Glutamatergic neuron (in vitro differentiated cells): ENCODE measurements around the gene DAND5. TPM values are rescaled to one million over a fixed set of nuclear protein-coding genes. Genes with fewer than 3 reads are reported as not detected.

ENCODE experiments used
- DNase-seq: peaks from one replicate; pipeline ENCODE4 v3.0.0; 2022
- H3K27ac Mint-ChIP-seq: one replicate; pipeline ENCODE4 v1.8.0; 2020; ENCODE audit warnings: mild to moderate bottlenecking, mixed read lengths, inconsistent platforms; ENCODE audit not compliant: unreplicated experiment
- H3K27me3 Mint-ChIP-seq: one replicate; pipeline ENCODE4 v1.8.0; 2020; ENCODE audit warnings: mild to moderate bottlenecking, moderate library complexity, mixed read lengths, inconsistent platforms; ENCODE audit not compliant: unreplicated experiment
- H3K36me3 Mint-ChIP-seq: one replicate; pipeline ENCODE4 v1.8.0; 2020; ENCODE audit warnings: mild to moderate bottlenecking, mixed read lengths, inconsistent platforms; ENCODE audit not compliant: unreplicated experiment
- H3K4me1 Mint-ChIP-seq: one replicate; pipeline ENCODE4 v1.8.0; 2020; ENCODE audit warnings: mild to moderate bottlenecking, low read depth, mixed read lengths, inconsistent platforms; ENCODE audit not compliant: unreplicated experiment
- H3K4me3 Mint-ChIP-seq: one replicate; pipeline ENCODE4 v1.8.0; 2020; ENCODE audit warnings: mild to moderate bottlenecking, mixed read lengths, inconsistent platforms; ENCODE audit not compliant: unreplicated experiment
- H3K9me3 Mint-ChIP-seq: one replicate; pipeline ENCODE4 v1.8.0; 2020; ENCODE audit warnings: mild to moderate bottlenecking, moderate library complexity, mixed read lengths, inconsistent platforms; ENCODE audit not compliant: unreplicated experiment
- total RNA-seq: library from RNA; stranded (reverse); fragmentation: NEBNext Ultra II Directional; extraction: Animal tissue kit (Norgen Biotek cat#: 25700); gene quantifications from one replicate; pipeline ENCODE4 v1.2.1, GENCODE V29; 2021; ENCODE audit not compliant: unreplicated experiment
- TF ChIP-seq, protein P1 (sequence below): fragments of 200-600 bp; sonication (generic); IDR thresholded peaks from one replicate; pipeline ENCODE4 v1.5.0; 2021; ENCODE audit not compliant: partially characterized antibody, unreplicated experiment

Gene DAND5
- total RNA-seq, 1 donor from 2014 or later = 0.44 TPM

DNA sequence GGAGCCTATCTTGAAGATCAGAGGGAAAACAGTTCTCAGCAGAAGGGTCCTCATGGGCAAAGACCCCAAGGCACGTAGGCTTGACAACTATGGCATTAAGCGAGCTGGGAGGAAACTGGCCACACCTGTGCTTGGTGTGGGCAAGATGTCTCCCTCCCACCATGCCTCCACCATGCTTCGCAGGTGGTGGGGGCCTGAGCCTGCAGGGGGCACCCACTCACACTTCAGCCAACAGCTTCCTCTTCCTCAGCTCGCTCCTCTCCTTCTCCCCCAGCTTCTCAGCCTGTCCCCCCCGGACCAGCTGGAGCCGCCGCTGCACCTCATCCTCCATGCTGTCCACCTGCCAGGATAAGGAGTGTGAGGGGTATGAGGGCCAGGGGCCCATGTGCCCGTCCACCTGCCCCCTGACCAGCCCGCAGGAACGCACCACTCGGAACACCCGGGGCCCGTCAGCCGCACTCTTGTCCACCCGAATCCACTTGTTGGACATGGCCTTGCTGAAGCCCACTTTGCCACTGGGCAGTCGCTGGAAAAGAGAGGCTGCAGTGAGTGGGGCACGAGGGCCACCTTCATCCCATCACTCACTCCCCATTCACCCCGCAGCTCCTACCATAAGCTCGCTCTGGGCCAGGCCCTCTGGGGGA, 39.3 kb upstream of the DAND5 start:
- H3K4me1 Mint-ChIP-seq = peaks cover 9% of the 10 kb centered on the region
- peaks cover 4% of the 10 kb centered on the region for H3K36me3 Mint-ChIP-seq
- peaks cover 9% of the 10 kb centered on the region for H3K27me3 Mint-ChIP-seq
- no peak for DNase-seq
- H3K9me3 Mint-ChIP-seq = no peaks in the 10 kb centered on the region
- H3K27ac Mint-ChIP-seq = no peak overlapping the region
- TF ChIP-seq, protein P1, sequence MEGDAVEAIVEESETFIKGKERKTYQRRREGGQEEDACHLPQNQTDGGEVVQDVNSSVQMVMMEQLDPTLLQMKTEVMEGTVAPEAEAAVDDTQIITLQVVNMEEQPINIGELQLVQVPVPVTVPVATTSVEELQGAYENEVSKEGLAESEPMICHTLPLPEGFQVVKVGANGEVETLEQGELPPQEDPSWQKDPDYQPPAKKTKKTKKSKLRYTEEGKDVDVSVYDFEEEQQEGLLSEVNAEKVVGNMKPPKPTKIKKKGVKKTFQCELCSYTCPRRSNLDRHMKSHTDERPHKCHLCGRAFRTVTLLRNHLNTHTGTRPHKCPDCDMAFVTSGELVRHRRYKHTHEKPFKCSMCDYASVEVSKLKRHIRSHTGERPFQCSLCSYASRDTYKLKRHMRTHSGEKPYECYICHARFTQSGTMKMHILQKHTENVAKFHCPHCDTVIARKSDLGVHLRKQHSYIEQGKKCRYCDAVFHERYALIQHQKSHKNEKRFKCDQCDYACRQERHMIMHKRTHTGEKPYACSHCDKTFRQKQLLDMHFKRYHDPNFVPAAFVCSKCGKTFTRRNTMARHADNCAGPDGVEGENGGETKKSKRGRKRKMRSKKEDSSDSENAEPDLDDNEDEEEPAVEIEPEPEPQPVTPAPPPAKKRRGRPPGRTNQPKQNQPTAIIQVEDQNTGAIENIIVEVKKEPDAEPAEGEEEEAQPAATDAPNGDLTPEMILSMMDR = no peak
- H3K4me3 Mint-ChIP-seq = no peak overlapping the region

- Mint-ChIP-seq H3K9me3 (peaks cover under 1% of the 10 kb centered on the region), H3K36me3 (no peaks in the 10 kb centered on the region), H3K27ac (peak overlapping the region; percentile 86), H3K4me3 (peak overlapping the region; percentile 96), H3K27me3 (peaks cover 15% of the 10 kb centered on the region), H3K4me1 (peaks cover 11% of the 10 kb centered on the region)
- TF ChIP-seq, protein P1 = no peak
- no peak for DNase-seq
Measured at GRCh38 chr19:12932392-12933286, 36.7 kb upstream of the DAND5 start.

DNA sequence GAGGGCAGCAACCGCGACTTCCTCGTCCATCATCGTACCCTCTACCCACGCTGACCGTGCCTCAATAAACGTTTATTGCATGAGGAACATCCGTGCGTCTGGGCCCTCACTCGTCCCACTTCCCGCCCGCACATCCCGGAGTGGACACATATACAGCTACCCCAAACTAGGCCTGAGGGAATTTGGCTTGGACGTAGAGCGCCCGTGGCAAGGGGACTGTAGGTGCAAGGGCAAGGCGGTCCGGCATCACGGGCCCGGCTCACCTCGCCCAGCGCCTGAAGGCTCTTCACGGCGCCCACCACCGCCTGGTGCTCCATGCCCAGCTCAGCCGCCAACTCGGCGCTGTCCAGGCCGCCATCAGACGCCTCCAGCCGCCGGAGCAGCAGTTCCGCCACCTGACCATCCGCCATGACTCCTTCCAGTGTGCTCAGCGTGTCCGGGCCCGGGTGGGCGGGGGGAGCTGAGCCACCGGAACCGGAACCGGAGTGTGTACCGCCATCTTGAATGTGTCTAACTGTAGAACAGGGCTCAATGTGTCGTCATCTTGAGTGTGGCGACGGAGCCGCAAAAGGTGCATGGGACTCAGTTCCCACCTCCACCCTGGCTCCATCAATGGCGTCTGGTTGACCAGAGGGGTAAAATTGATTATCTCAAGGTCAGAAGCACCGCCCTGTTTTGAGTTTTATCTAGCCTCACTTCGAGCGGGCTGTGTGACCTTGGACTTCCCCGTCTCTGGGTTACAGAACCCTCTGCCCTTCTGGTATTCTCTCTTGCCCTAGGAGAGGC, 35.9 kb upstream of the DAND5 start, which contains the start of gene FARSA:
TSS of gene FARSA (minus strand) at position 425 of the 786 bp plus-strand sequence. CDS start at position 410, 15 bp downstream.
- Mint-ChIP-seq H3K9me3 (peaks cover 3% of the 10 kb centered on the region), H3K4me1 (peaks cover 11% of the 10 kb centered on the region), H3K27me3 (peaks cover 18% of the 10 kb centered on the region), H3K36me3 (no peaks in the 10 kb centered on the region), H3K27ac (peak within 1 kb of the TSS; percentile 86), H3K4me3 (peak within 1 kb of the TSS; percentile 96)
- DNase-seq = peak; percentile 86
- TF ChIP-seq, protein P1 = no peak

GRCh38 chr19:12935071-12935470, 34.3 kb upstream of the DAND5 start:
- DNase-seq = no peak
- H3K27me3 Mint-ChIP-seq = peaks cover 26% of the 10 kb centered on the region
- no peak overlapping the region for H3K27ac Mint-ChIP-seq
- H3K36me3 Mint-ChIP-seq = no peaks in the 10 kb centered on the region
- no peak overlapping the region for H3K4me3 Mint-ChIP-seq
- peaks cover 5% of the 10 kb centered on the region for H3K9me3 Mint-ChIP-seq
- peaks cover 18% of the 10 kb centered on the region for H3K4me1 Mint-ChIP-seq
- TF ChIP-seq, protein P1 = no peak
